ENCODE data around the gene PRKCZ. TPM values are rescaled to one million over a fixed set of nuclear protein-coding genes. Genes with fewer than 3 reads are reported as not detected.

The PRKCZ gene
- total RNA-seq, 1 donor from 2014 or later = 32.6 TPM

- no peak for TF ChIP-seq EZH2 (IDR thresholded peaks at IDR 0.05; ENCODE audit: insufficient read depth, low read length)
- no peak for TF ChIP-seq CTCF (IDR thresholded peaks at IDR 0.05; ENCODE audit: insufficient read depth, low read depth, low read length)
- FAIRE-seq (no peak), DNase-seq (ENCODE audit: low read depth) (no peak)
- Histone ChIP-seq H3K4me2 (ENCODE audit: low read length) (no peak overlapping the region), H2AFZ (ENCODE audit: low read depth, low read length) (no peak overlapping the region), H3K4me1 (ENCODE audit: insufficient read depth, low read length) (no peaks in the 10 kb centered on the region), H3K27ac (ENCODE audit: low read depth, low read length) (no peak overlapping the region), H3K27me3 (ENCODE audit: insufficient read depth, low read length) (peaks cover under 1% of the 10 kb centered on the region), H3K9me3 (ENCODE audit: insufficient read depth, low read depth, low read length) (peaks cover 17% of the 10 kb centered on the region), H3K4me3 (ENCODE audit: insufficient read depth, low read depth, low read length) (no peak overlapping the region), H3K36me3 (ENCODE audit: insufficient read depth, low read length) (no peaks in the 10 kb centered on the region), H3K9ac (ENCODE audit: low read length) (no peak overlapping the region), H4K20me1 (ENCODE audit: insufficient read depth, low read length) (no peaks in the 10 kb centered on the region), H3K79me2 (ENCODE audit: insufficient read depth, low read length) (no peaks in the 10 kb centered on the region)
- H3K9me3 Mint-ChIP-seq (ENCODE audit: unreplicated experiment) = peaks cover 13% of the 10 kb centered on the region
- H3K36me3 Mint-ChIP-seq (ENCODE audit: low read depth, unreplicated experiment) = peaks cover 46% of the 10 kb centered on the region
- H3K27ac Mint-ChIP-seq (ENCODE audit: unreplicated experiment) = no peak overlapping the region
- H3K4me3 Mint-ChIP-seq (ENCODE audit: unreplicated experiment) = no peak overlapping the region
- H3K4me1 Mint-ChIP-seq (ENCODE audit: low read depth, unreplicated experiment) = no peaks in the 10 kb centered on the region
- no peaks in the 10 kb centered on the region for H3K27me3 Mint-ChIP-seq (ENCODE audit: low read depth, unreplicated experiment)
These were observed 29.3 kb downstream of the PRKCZ start for GRCh38 chr1:2079396-2080085.

GRCh38 chr1:2080140-2080539 lies 29.9 kb downstream of the PRKCZ start:
- Histone ChIP-seq H3K79me2 (ENCODE audit: insufficient read depth, low read length) (no peaks in the 10 kb centered on the region), H3K9ac (ENCODE audit: low read length) (no peak overlapping the region), H2AFZ (ENCODE audit: low read depth, low read length) (no peak overlapping the region), H3K4me2 (ENCODE audit: low read length) (no peak overlapping the region), H3K36me3 (ENCODE audit: insufficient read depth, low read length) (no peaks in the 10 kb centered on the region), H3K27me3 (ENCODE audit: insufficient read depth, low read length) (no peaks in the 10 kb centered on the region), H3K4me1 (ENCODE audit: insufficient read depth, low read length) (no peaks in the 10 kb centered on the region), H3K9me3 (ENCODE audit: insufficient read depth, low read depth, low read length) (peaks cover 17% of the 10 kb centered on the region), H3K27ac (ENCODE audit: low read depth, low read length) (no peak overlapping the region), H4K20me1 (ENCODE audit: insufficient read depth, low read length) (no peaks in the 10 kb centered on the region), H3K4me3 (ENCODE audit: insufficient read depth, low read depth, low read length) (no peak overlapping the region)
- TF ChIP-seq EZH2 (IDR thresholded peaks at IDR 0.05; ENCODE audit: insufficient read depth, low read length) (no peak), CTCF (IDR thresholded peaks at IDR 0.05; ENCODE audit: insufficient read depth, low read depth, low read length) (no peak)
- peaks cover 45% of the 10 kb centered on the region for H3K36me3 Mint-ChIP-seq (ENCODE audit: low read depth, unreplicated experiment)
- FAIRE-seq (no peak), DNase-seq (ENCODE audit: low read depth) (no peak)
- H3K4me3 Mint-ChIP-seq (ENCODE audit: unreplicated experiment) = no peak overlapping the region
- H3K9me3 Mint-ChIP-seq (ENCODE audit: unreplicated experiment) = peaks cover 13% of the 10 kb centered on the region
- H3K27me3 Mint-ChIP-seq (ENCODE audit: low read depth, unreplicated experiment) = no peaks in the 10 kb centered on the region
- H3K27ac Mint-ChIP-seq (ENCODE audit: unreplicated experiment) = no peak overlapping the region
- no peaks in the 10 kb centered on the region for H3K4me1 Mint-ChIP-seq (ENCODE audit: low read depth, unreplicated experiment)

GRCh38 chr1:2080884-2081283 lies 30.7 kb downstream of the PRKCZ start:
- Mint-ChIP-seq H3K4me1 (ENCODE audit: low read depth, unreplicated experiment) (no peaks in the 10 kb centered on the region), H3K27ac (ENCODE audit: unreplicated experiment) (no peak overlapping the region), H3K36me3 (ENCODE audit: low read depth, unreplicated experiment) (peaks cover 42% of the 10 kb centered on the region), H3K4me3 (ENCODE audit: unreplicated experiment) (no peak overlapping the region), H3K9me3 (ENCODE audit: unreplicated experiment) (peaks cover 13% of the 10 kb centered on the region), H3K27me3 (ENCODE audit: low read depth, unreplicated experiment) (no peaks in the 10 kb centered on the region)
- no peak overlapping the region for H2AFZ ChIP-seq (ENCODE audit: low read depth, low read length)
- H3K4me3 ChIP-seq (ENCODE audit: insufficient read depth, low read depth, low read length) = no peak overlapping the region
- no peaks in the 10 kb centered on the region for H3K27me3 ChIP-seq (ENCODE audit: insufficient read depth, low read length)
- TF ChIP-seq EZH2 (IDR thresholded peaks at IDR 0.05; ENCODE audit: insufficient read depth, low read length) (no peak), CTCF (IDR thresholded peaks at IDR 0.05; ENCODE audit: insufficient read depth, low read depth, low read length) (no peak)
- no peaks in the 10 kb centered on the region for H3K4me1 ChIP-seq (ENCODE audit: insufficient read depth, low read length)
- no peak overlapping the region for H3K4me2 ChIP-seq (ENCODE audit: low read length)
- H3K9me3 ChIP-seq (ENCODE audit: insufficient read depth, low read depth, low read length) = peaks cover 17% of the 10 kb centered on the region
- no peaks in the 10 kb centered on the region for H3K36me3 ChIP-seq (ENCODE audit: insufficient read depth, low read length)
- FAIRE-seq = no peak
- H3K27ac ChIP-seq (ENCODE audit: low read depth, low read length) = no peak overlapping the region
- no peak overlapping the region for H3K9ac ChIP-seq (ENCODE audit: low read length)
- H4K20me1 ChIP-seq (ENCODE audit: insufficient read depth, low read length) = no peaks in the 10 kb centered on the region
- no peak for DNase-seq (ENCODE audit: low read depth)
- no peaks in the 10 kb centered on the region for H3K79me2 ChIP-seq (ENCODE audit: insufficient read depth, low read length)

Data from astrocyte (in vitro differentiated cells and primary cell).